Measurements from ENCODE around the gene HNRNPK. TPM values are rescaled to one million over a fixed set of nuclear protein-coding genes. Genes with fewer than 3 reads are reported as not detected.

HNRNPK gene
- total and polyA plus RNA-seq, 2 of the 13 experiments (the other 11 are each of a cell fraction or from before 2014, with no cell fraction given), result 321 to 712 TPM

GRCh38 chr9:83959061-83959460 lies 21.0 kb downstream of the HNRNPK start (continued):
- peak; percentile 87 for TF ChIP-seq ZNF770 (CRISPR knock-in tag; IDR thresholded peaks at IDR 0.05)
- TF ChIP-seq BORCS8-MEF2B (CRISPR knock-in tag; IDR thresholded peaks at IDR 0.05), result no peak
- TF ChIP-seq ZNF687 (CRISPR knock-in tag; IDR thresholded peaks at IDR 0.05), result peak; percentile 20; the same call in 1 of the 2 replicates

DNA sequence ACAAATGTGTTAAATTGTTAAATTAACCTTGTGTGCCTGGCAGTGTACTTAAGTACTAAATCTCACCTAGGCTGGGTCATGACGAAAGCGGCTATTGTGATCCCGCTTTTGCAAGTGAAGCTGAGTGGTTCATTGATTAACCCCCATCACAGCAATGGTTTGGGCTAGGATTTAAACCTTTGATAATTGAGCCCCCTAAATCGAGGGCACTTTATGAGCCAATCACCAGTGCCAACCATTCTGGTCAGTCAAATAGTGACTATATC lies 22.8 kb downstream of the HNRNPK start:
- Histone ChIP-seq H3K4me2 (ENCODE audit: low read depth, low read length) (peak overlapping the region; percentile 90), H4K20me1 (ENCODE audit: insufficient read depth, low read length) (no peaks in the 10 kb centered on the region), H3K4me1 (ENCODE audit: insufficient read depth, low read length) (peaks cover 57% of the 10 kb centered on the region), H3K79me2 (ENCODE audit: insufficient read depth, low read length) (peaks cover 17% of the 10 kb centered on the region), H2AFZ (ENCODE audit: low read length) (no peak overlapping the region), H3K9ac (ENCODE audit: insufficient read depth, low read depth, low read length) (peak overlapping the region; percentile 91), H3K27ac (ENCODE audit: extremely low read length, insufficient read depth, low read length) (peak overlapping the region; percentile 98), H3K27me3 (ENCODE audit: control insufficient read depth in 1 of 2, insufficient read depth in 2 of 2, low read length in 2 of 2) (no peaks in the 10 kb centered on the region; a peak in 1 of 5 replicates), H3K9me3 (ENCODE audit: low read length) (no peaks in the 10 kb centered on the region), H3K4me3 (replicated peaks in 1 of 3; ENCODE audit: insufficient read depth in 1 of 3, low read depth in 2 of 3, low read length in 3 of 3) (peak overlapping the region; percentile 63 to 88 (median 76)), H3K36me3 (replicated peaks in 1 of 2; ENCODE audit: control insufficient read depth in 1 of 2, insufficient read depth in 2 of 2, low read length in 2 of 2) (peaks cover 0 to 5% of the 10 kb centered on the region in 2 experiments; a peak in 1 of 5 replicates)
- 19% methylated on average over 4 of the region's 4 CpGs for WGBS (ENCODE audit: low lambda C conversion rate)
- DNase-seq (ENCODE audit: low spot score) (no peak), ATAC-seq (no peak), FAIRE-seq (peak; percentile 52)
- ChIA-PET CTCF (ENCODE audit: low intra/inter-chr PET ratio, low total read pairs) (no interaction called here), POLR2A (interaction anchor here (1.0 to 8.0 kb wide), 2 partner anchors 22 to 36 kb away, joined by 3 to 96 read pairs; partner anchors contain the start of genes HNRNPK, KIF27 and RMI1)
- no TSS peak for BruUV-seq (replicated peaks)
- in situ Hi-C loops (cut with HindIII; ENCODE audit: extremely low pct_ligation_motif_present, low pct_unique_long_range_greater_than_20kb) (no loop called here), intact Hi-C loops (cut with micrococcal nuclease; ENCODE audit: unreplicated experiment) (no loop called here)
- TF ChIP-seq ZNF546 (CRISPR knock-in tag; conservative IDR thresholded peaks at IDR 0.05), result peak; percentile 9; the same call in 1 of the 2 replicates
- 0 out of 2 replicates have a peak, but pooled peaks have one; percentile 7 for TF ChIP-seq ZNF569 (CRISPR knock-in tag; IDR thresholded peaks at IDR 0.05; ENCODE audit: borderline replicate concordance)
- TF ChIP-seq PREB (CRISPR knock-in tag; IDR thresholded peaks at IDR 0.05), result no peak
- TF ChIP-seq ZNF619 (CRISPR knock-in tag; IDR thresholded peaks at IDR 0.05), result no peak

Measured in HepG2 (cell line).